Hepatocyte (in vitro differentiated cells): ENCODE results near the gene ZNF83. TPM values are rescaled to one million over a fixed set of nuclear protein-coding genes. Genes with fewer than 3 reads are reported as not detected.
"Not testable (repeated sequence)": the region's sequence is repeated elsewhere in the genome, so short reads cannot be mapped to it uniquely, and the experiment has no call there.

Experiments used
- DNase-seq: peaks from one replicate; pipeline ENCODE4 v3.0.0-alpha.2; 2016; ENCODE audit warnings: low spot score
- H2AFZ ChIP-seq: fragments of 200-600 bp; sonication (generic); 2 replicates; pipeline ENCODE4 v1.6.0; 2016; ENCODE audit warnings: antibody characterized with exemption, mild to moderate bottlenecking
- H3K27ac ChIP-seq: fragments of 200-600 bp; sonication (generic); 2 replicates; pipeline ENCODE4 v1.5.1; 2016; ENCODE audit warnings: mild to moderate bottlenecking
- H3K27me3 ChIP-seq: fragments of 200-600 bp; sonication (generic); 2 replicates; pipeline ENCODE4 v1.6.1; 2016
- H3K36me3 ChIP-seq: fragments of 200-600 bp; sonication (generic); replicated peaks from 2 replicates; pipeline ENCODE4 v1.5.1; 2016; ENCODE audit warnings: low read depth; ENCODE audit not compliant: insufficient read depth
- H3K4me1 ChIP-seq: fragments of 200-600 bp; sonication (generic); 2 replicates; pipeline ENCODE4 v1.5.1; 2016; ENCODE audit warnings: mild to moderate bottlenecking, moderate library complexity; ENCODE audit not compliant: insufficient read depth
- H3K4me2 ChIP-seq: fragments of 200-600 bp; sonication (generic); 2 replicates; pipeline ENCODE4 v1.6.0; 2016
- H3K4me3 ChIP-seq: fragments of 200-600 bp; sonication (generic); 2 replicates; pipeline ENCODE4 v1.5.1; 2016; ENCODE audit warnings: mild to moderate bottlenecking
- H3K79me2 ChIP-seq: fragments of 200-600 bp; sonication (generic); 2 replicates; pipeline ENCODE4 v1.6.0; 2017; ENCODE audit warnings: mild to moderate bottlenecking
- H3K9me2 ChIP-seq: fragments of 200-600 bp; sonication (generic); replicated peaks from 2 replicates; pipeline ENCODE4 v1.6.0; 2017; ENCODE audit warnings: mild to moderate bottlenecking; ENCODE audit not compliant: insufficient read depth
- H3K9me3 ChIP-seq: fragments of 200-600 bp; sonication (generic); 2 replicates; pipeline ENCODE4 v1.5.1; 2016; ENCODE audit warnings: low read depth, mild to moderate bottlenecking
- H4K20me1 ChIP-seq: fragments of 200-600 bp; sonication (generic); 2 replicates; pipeline ENCODE4 v1.6.0; 2016; ENCODE audit warnings: mild to moderate bottlenecking; ENCODE audit not compliant: insufficient read depth, poor library complexity, severe bottlenecking
- CTCF ChIP-seq: fragments of 200-600 bp; sonication (generic); IDR thresholded peaks from 2 replicates; pipeline ENCODE4 v1.5.1; 2016; ENCODE audit warnings: antibody characterized with exemption, mild to moderate bottlenecking; ENCODE audit not compliant: poor library complexity
- EZH2 ChIP-seq: fragments of 200-600 bp; sonication (generic); IDR thresholded peaks from 2 replicates; pipeline ENCODE4 v1.6.1; 2016; ENCODE audit warnings: antibody characterized with exemption, mild to moderate bottlenecking, borderline replicate concordance
- EZH2phosphoT487 ChIP-seq: fragments of 200-600 bp; sonication (generic); IDR thresholded peaks from one replicate; pipeline ENCODE4 v1.6.1; 2018; ENCODE audit warnings: antibody characterized with exemption, mild to moderate bottlenecking, low read depth, moderate library complexity; ENCODE audit not compliant: unreplicated experiment, severe bottlenecking
- WGBS: methylation state at CpG from one replicate; pipeline ENCODE4 v1.1.6; 2016; ENCODE audit warnings: low lambda C conversion rate; ENCODE audit errors: missing lambda C conversion rate; 5-methylcytosine and 5-hydroxymethylcytosine counted together
- polyA plus RNA-seq: library from polyadenylated mRNA; unstranded; fragments of >200 nt; fragmentation: Nextera tagmentation; extraction: Ambion mirVana; gene quantifications from 2 replicates; pipeline ENCODE4 v1.2.1, GENCODE V29; 2016
- total RNA-seq: library from RNA; depleted of rRNA; stranded (reverse); fragments of >200 nt; gene quantifications from 2 replicates; pipeline ENCODE4 v1.2.3, GENCODE V29; 2014

The ZNF83 gene
- total and polyA plus RNA-seq, 2 experiments from 2014 or later = 32.6 to 55.8 TPM

DNA sequence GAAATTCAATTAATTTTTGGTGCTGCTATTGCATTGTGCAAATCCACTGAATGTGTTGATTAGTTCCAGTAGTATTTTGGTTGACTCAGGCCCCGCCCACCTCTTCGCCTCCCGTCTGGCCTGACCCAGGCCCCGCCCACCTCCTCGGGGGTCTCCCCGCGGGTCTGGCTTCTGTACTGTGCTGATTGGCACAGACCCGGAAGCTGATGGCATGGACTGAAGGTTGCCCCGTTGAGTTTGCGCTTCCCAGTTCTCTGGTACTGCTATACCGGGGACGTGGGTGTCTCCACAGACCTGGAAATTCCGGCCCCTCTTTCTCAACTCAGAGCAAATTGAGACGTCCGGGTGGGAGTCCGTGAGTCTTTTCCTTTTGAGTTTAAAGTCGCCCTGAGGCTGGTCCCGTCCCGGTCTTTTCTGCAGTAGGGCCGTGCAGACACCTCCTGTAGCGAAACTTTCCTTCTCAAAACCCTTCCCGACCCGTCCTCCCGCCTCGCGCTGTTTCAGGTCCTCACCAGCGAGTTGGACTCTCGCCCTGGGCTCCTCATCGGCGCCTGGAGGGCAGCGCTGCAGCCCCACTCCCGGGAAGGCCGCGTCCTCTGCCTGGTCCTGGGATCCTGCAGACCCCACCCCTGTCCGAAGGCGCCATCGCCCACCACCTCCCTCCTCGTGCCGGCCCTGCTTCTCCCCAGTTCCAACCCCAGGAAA, 53.3 kb downstream of the ZNF83 start:
- 96% methylated on average over 34 of the region's 39 CpGs for WGBS
- no peak overlapping the region for H2AFZ ChIP-seq
- no peaks in the 10 kb centered on the region for H3K27me3 ChIP-seq
- no peak for DNase-seq
- H3K36me3 ChIP-seq = peaks cover 2% of the 10 kb centered on the region
- H3K27ac ChIP-seq = no peak overlapping the region
- H3K4me2 ChIP-seq = no peak overlapping the region
- no peaks in the 10 kb centered on the region for H3K79me2 ChIP-seq
- no peaks in the 10 kb centered on the region for H3K9me2 ChIP-seq
- no peaks in the 10 kb centered on the region for H4K20me1 ChIP-seq
- TF ChIP-seq EZH2phosphoT487 (no peak), EZH2 (no peak), CTCF (no peak)
- no peak overlapping the region for H3K4me3 ChIP-seq
- H3K9me3 ChIP-seq = no peaks in the 10 kb centered on the region
- H3K4me1 ChIP-seq = no peaks in the 10 kb centered on the region

DNA sequence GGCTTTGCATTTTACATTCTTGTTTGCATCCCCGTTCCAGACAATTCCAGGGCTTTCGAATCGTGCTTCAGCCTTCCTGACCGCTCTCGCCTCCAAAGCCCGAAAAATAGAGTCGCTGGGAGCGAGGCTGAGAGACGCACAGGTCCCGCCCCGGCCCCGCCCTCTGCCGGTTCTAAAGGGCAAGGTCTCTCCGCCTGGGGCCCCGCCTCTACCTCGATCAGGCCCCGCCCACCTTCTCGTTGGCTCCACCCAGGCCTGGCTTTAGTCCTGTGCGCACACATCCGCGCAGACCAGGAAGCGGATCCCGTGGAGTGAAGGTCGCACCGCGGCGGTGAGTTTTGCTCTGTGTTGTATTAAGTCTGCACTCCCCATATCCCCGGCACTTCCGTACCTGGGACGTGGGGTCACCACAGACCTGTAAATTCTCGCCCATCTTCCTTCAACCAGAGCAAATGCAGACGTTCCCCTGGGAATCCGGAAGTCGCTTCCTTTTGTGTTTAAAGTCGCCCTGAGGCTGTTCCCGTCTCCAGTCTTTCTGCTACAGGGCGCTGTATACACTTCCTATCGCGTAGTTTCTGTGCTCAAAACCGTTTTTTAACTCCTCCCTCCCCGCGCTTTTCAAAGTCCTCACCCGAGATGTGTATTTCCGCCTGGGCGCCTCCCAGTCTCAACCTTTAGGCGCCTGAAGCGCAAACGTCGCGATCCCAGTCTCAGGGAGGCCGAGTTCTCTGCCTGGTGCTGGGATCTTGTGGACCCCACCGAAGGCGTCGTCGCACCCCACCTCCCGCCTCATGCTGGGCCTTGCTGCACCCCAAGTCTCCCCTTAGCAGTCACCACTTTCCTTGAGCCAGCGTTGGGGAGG, 67.9 kb downstream of the ZNF83 start, which contains the start of gene ZNF701:
Gene ZNF701 (plus strand): TSS at position 288 of the 862 bp plus-strand sequence. CDS start 3,861 bp downstream, outside the sequence.
- Histone ChIP-seq H3K27ac (peak within 1 kb of the TSS; percentile 88), H3K4me1 (peaks cover 5% of the 10 kb centered on the region), H2AFZ (peak within 1 kb of the TSS; percentile 53), H4K20me1 (no peaks in the 10 kb centered on the region), H3K27me3 (no peaks in the 10 kb centered on the region), H3K36me3 (no peaks in the 10 kb centered on the region), H3K4me2 (peak within 1 kb of the TSS; percentile 90), H3K79me2 (peaks cover 28% of the 10 kb centered on the region), H3K9me3 (no peaks in the 10 kb centered on the region), H3K9me2 (no peaks in the 10 kb centered on the region), H3K4me3 (peak within 1 kb of the TSS; percentile 51)
- peak; percentile 97 for DNase-seq
- TF ChIP-seq EZH2phosphoT487 (no peak), EZH2 (no peak), CTCF (no peak)
- under 1% methylated on average over 54 of the region's 57 CpGs for WGBS

GRCh38 chr19:52569638-52569999, 68.5 kb downstream of the ZNF83 start:
- peak overlapping the region; percentile 88 for H3K27ac ChIP-seq

GRCh38 chr19:52567921-52568320, 70.2 kb downstream of the ZNF83 start:
- no peak overlapping the region for H3K4me2 ChIP-seq
- TF ChIP-seq EZH2phosphoT487 (no peak), EZH2 (no peak), CTCF (no peak)
- no peak overlapping the region for H3K27ac ChIP-seq
- peaks cover 5% of the 10 kb centered on the region for H3K4me1 ChIP-seq
- no peaks in the 10 kb centered on the region for H3K9me3 ChIP-seq
- H3K27me3 ChIP-seq = no peaks in the 10 kb centered on the region
- 95% methylated on average over 14 of the region's 14 CpGs for WGBS
- H3K79me2 ChIP-seq = peaks cover 25% of the 10 kb centered on the region
- H3K4me3 ChIP-seq = no peak overlapping the region
- DNase-seq = no peak
- no peaks in the 10 kb centered on the region for H4K20me1 ChIP-seq
- H2AFZ ChIP-seq = no peak overlapping the region
- H3K9me2 ChIP-seq = no peaks in the 10 kb centered on the region
- no peaks in the 10 kb centered on the region for H3K36me3 ChIP-seq

More at GRCh38 chr19:52569638-52569999, 68.5 kb downstream of the ZNF83 start:
- H2AFZ ChIP-seq = peak overlapping the region; percentile 53
- peak overlapping the region; percentile 78 for H3K4me2 ChIP-seq
- not testable (repeated sequence) for H3K4me1 ChIP-seq, H3K27me3 ChIP-seq, H3K9me3 ChIP-seq, H4K20me1 ChIP-seq, H3K36me3 ChIP-seq, H3K9me2 ChIP-seq
- 3% methylated on average over 13 of the region's 13 CpGs for WGBS
- peak overlapping the region; percentile 30 for H3K4me3 ChIP-seq
- H3K79me2 ChIP-seq = peaks cover 28% of the 10 kb centered on the region
- DNase-seq = peak; percentile 77
